ENCODE results near the gene ADAM8.
"Not testable (repeated sequence)": the region's sequence is repeated elsewhere in the genome, so short reads cannot be mapped to it uniquely, and the experiment has no call there.

ADAM8 gene

GRCh38 chr10:133272301-133272963 lies 4.2 kb downstream of the ADAM8 start:
- no peak for TF ChIP-seq ZNF274 (IDR thresholded peaks at IDR 0.05; ENCODE audit: low read depth, low read length)
- H3K4me3 ChIP-seq (ENCODE audit: low read length): no peak overlapping the region

- no peak overlapping the region for H3K4me3 ChIP-seq (ENCODE audit: low read length)
- no peak for TF ChIP-seq ZNF274 (IDR thresholded peaks at IDR 0.05; ENCODE audit: low read depth, low read length)
Measured at GRCh38 chr10:133271521-133272300, 5.0 kb downstream of the ADAM8 start.

DNA sequence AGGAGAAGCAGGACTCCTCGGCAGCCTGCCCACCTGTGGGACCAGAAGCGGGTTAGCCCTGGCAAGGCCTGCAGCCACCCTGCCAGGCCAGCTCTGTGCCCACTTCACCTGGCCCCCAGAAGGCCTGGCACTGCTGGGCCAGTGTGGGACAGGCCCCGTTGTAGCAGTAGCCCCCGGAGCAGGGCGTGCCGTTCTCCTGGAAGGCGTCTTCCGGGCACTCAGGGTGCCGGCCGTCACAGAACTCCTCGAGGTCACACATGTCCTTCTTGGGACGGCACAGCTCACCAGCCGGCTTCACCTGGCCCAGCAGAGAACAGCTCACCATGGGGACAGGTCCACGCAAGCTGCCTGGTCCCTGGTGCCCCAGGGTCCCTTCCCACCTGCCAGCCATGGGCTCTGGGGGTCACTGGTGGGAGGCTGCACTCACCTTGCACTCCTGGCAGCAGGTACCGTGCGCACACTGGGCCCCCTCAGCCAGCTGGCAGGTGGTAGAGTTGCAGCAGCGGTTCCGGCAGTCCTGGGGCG lies 5.8 kb downstream of the ADAM8 start:
- no peak for TF ChIP-seq ZNF274 (IDR thresholded peaks at IDR 0.05; ENCODE audit: low read depth, low read length)
- no peak overlapping the region for H3K4me3 ChIP-seq (ENCODE audit: low read length)

DNA sequence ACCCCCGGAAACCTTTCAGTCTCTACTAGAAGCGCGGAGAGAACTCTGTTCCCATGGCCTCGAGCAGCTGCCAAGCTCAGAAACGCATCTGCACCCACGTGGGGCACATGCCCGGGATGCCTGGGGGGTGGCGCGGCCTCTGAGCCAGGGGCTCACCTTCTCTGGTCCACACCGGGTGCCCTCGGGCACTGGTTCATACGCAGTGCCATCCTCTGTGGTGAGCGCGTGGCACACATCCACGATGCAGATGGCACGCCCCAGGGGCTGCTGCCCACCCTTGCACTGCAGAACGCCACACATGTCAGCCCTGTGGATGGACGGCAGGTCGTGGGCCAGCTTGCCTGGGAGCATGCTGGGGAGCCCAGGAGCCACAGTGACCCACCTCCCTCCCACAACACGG lies 6.5 kb downstream of the ADAM8 start:
- no peak overlapping the region for H3K4me3 ChIP-seq (ENCODE audit: low read length)
- no peak for TF ChIP-seq ZNF274 (IDR thresholded peaks at IDR 0.05; ENCODE audit: low read depth, low read length)

- TF ChIP-seq ZNF274 (IDR thresholded peaks at IDR 0.05; ENCODE audit: low read depth, low read length): no peak
Measured at GRCh38 chr10:133269367-133269766, 7.3 kb downstream of the ADAM8 start.

GRCh38 chr10:133268532-133268931 lies 8.1 kb downstream of the ADAM8 start:
- TF ChIP-seq ZNF274 (IDR thresholded peaks at IDR 0.05; ENCODE audit: low read depth, low read length): no peak

More at GRCh38 chr10:133269367-133269766, 7.3 kb downstream of the ADAM8 start:
- no peak overlapping the region for H3K4me3 ChIP-seq (ENCODE audit: low read length)

DNA sequence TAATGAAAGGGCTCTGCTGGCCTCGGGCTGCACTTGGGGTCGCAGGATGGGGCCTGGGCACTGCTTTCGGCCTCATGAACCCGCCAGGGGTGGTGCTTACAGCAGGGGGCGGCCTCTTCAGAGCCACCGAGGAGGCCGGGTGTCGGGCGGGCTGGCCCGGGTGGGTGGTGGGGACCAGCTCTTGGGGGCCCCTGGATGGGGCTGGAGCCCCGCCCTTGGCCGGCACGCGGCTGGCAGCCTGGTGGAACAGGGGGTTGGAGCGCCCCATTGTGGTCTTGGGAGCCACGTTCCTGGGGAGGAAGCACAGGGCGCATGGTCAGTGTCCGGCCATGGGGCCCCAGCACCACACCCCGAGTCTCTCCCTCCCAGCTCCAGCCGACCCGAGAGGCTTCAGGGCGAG lies 8.8 kb downstream of the ADAM8 start:
- no peak for TF ChIP-seq ZNF274 (IDR thresholded peaks at IDR 0.05; ENCODE audit: low read depth, low read length)
- no peak overlapping the region for H3K4me3 ChIP-seq (ENCODE audit: low read length)

More at GRCh38 chr10:133268532-133268931, 8.1 kb downstream of the ADAM8 start:
- H3K4me3 ChIP-seq (ENCODE audit: low read length): no peak overlapping the region

DNA sequence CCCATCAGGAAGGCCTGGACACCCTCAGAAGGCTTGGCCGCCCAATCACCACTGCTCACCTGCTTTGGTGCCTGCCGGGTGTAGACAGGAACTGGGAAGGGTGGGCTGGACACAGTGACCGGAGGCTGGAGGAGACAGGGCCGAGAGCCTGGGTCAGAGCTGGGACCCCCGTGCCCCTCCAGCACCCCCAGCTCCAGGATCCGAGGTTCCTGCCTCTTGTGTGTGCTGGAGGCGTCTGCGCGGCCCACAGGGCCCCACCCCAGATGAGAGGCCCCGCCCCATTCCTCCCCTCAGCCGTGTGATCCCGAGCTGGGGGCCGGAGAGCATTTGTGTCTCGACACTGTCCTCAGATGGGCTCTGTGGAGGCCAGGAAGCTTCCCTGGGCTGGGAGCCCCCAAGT lies 9.4 kb downstream of the ADAM8 start:
- TF ChIP-seq ZNF274 (IDR thresholded peaks at IDR 0.05; ENCODE audit: low read depth, low read length): no peak
- H3K4me3 ChIP-seq (ENCODE audit: low read length): no peak overlapping the region

DNA sequence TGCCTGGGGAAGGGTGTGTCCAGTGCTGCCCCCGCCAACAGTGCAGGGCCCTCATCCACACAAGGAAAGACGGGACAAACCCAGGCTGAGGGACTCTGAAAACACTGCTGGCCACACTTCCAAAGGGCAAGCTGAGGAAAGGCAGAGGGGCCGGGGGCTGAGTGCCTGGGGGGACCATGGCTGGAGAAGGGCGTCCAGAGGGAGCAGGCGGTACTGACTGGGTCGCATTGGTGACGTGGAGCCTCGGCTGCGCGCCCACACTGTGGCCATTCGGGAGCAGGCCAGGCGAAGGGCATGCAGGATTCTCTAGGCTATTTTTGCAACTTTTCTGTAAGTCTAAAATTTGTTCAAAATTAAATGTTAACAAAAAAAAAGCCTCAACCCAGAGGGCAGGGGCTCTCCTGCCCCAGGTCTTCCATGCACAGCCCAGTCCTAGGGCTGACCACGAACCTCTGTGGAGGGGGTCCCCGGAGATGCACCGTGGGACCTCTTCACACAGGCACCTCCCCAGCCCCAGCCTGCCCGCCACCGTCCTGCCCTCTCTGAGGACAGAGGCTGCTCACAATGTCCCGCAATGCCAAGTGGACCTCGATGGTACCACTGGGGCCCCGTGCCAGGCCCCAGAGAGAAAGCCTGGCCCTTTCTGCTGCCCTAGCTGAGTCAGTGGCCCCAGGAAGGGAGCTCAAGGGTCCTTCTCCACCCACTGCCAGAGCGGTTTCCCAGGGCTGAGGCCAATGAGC lies 10.4 kb downstream of the ADAM8 start:
- H3K4me3 ChIP-seq (ENCODE audit: low read length): no peak overlapping the region
- TF ChIP-seq ZNF274 (IDR thresholded peaks at IDR 0.05; ENCODE audit: low read depth, low read length): no peak

- H3K4me3 ChIP-seq (ENCODE audit: low read length): not testable (repeated sequence)
Measured at GRCh38 chr10:133265052-133265451, 11.6 kb downstream of the ADAM8 start.

DNA sequence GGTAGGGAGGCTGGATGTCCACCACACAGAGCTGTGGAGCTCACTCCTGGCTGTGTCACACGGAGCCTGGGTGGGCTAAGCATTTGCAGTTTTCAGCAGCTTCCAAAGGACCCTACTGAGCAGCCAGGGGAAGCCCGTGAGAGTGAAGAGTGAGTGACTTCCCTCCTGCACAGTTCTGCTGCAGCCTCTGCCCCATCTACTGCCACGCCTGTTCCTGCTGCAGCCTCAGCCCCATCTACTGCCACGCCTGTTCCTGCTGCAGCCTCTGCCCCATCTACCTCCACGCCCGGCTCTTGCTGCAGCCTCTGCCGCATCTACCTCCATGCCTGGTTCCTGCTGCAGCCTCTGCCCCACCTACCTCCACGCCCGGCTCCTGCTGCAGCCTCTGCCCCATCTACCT lies 12.2 kb downstream of the ADAM8 start:
- no peak overlapping the region for H3K4me3 ChIP-seq (ENCODE audit: low read length)
- TF ChIP-seq ZNF274 (IDR thresholded peaks at IDR 0.05; ENCODE audit: low read depth, low read length): no peak

GRCh38 chr10:133263674-133264073 lies 13.0 kb downstream of the ADAM8 start:
- TF ChIP-seq ZNF274 (IDR thresholded peaks at IDR 0.05; ENCODE audit: low read depth, low read length): no peak
- no peak overlapping the region for H3K4me3 ChIP-seq (ENCODE audit: low read length)

GRCh38 chr10:133262696-133263095 lies 14.0 kb downstream of the ADAM8 start:
- H3K4me3 ChIP-seq (ENCODE audit: low read length): no peak overlapping the region
- TF ChIP-seq ZNF274 (IDR thresholded peaks at IDR 0.05; ENCODE audit: low read depth, low read length): no peak

GRCh38 chr10:133261726-133262325 lies 14.8 kb downstream of the ADAM8 start:
- TF ChIP-seq ZNF274 (IDR thresholded peaks at IDR 0.05; ENCODE audit: low read depth, low read length): no peak
- peak overlapping the region; percentile 62; the same call in 1 of the 2 replicates for H3K4me3 ChIP-seq (ENCODE audit: low read length)
